Endometrium (tissue), 2 donors: ENCODE measurements around the gene SPEM3.
"Not testable (repeated sequence)": the region's sequence is repeated elsewhere in the genome, so short reads cannot be mapped to it uniquely, and the experiment has no call there.

Source experiments
- FAIRE-seq: peaks from 2 replicates; lab custom pipeline; 2012; peaks lifted over from hg19 to GRCh38; lab: Jason Lieb, UNC
- donor health status: control.
- donor health status: control.

Gene SPEM3

GRCh38 chr17:7471729-7472128 is 43.1 kb downstream of the SPEM3 start:
- FAIRE-seq, result no peak

- FAIRE-seq, result not testable (repeated sequence)
Measured at GRCh38 chr17:7474767-7475166, 46.1 kb downstream of the SPEM3 start.

- no peak for FAIRE-seq
Measured at GRCh38 chr17:7475764-7476422, 47.2 kb downstream of the SPEM3 start.

GRCh38 chr17:7476494-7476893 is 47.8 kb downstream of the SPEM3 start:
- FAIRE-seq, result no peak

GRCh38 chr17:7476951-7477350 is 48.3 kb downstream of the SPEM3 start:
- no peak for FAIRE-seq

- FAIRE-seq, result no peak
Measured at GRCh38 chr17:7477392-7478275, 49.0 kb downstream of the SPEM3 start.

GRCh38 chr17:7478276-7479212 is 49.9 kb downstream of the SPEM3 start:
- FAIRE-seq, result no peak

GRCh38 chr17:7479213-7480088 is 50.8 kb downstream of the SPEM3 start, which contains the start of gene ZBTB4:
Gene ZBTB4 (minus strand): TSS chr17:7479631. CDS start chr17:7466801, 12,830 bp downstream.
- FAIRE-seq, result no peak

GRCh38 chr17:7480089-7480384 is 51.4 kb downstream of the SPEM3 start:
- no peak for FAIRE-seq

GRCh38 chr17:7481275-7481674 is 52.6 kb downstream of the SPEM3 start, which contains the start of gene SLC35G6:
Gene SLC35G6 (plus strand): TSS chr17:7481446. CDS start chr17:7481517, 71 bp downstream.
- FAIRE-seq, result not testable (repeated sequence)

GRCh38 chr17:7481842-7482741 is 53.4 kb downstream of the SPEM3 start:
- FAIRE-seq, result not testable (repeated sequence)
